ENCODE measurements around the gene IL10RA.

The IL10RA gene

GRCh38 chr11:117980280-117980679 lies 5.9 kb upstream of the IL10RA start:
- no peak overlapping the region for H3K4me3 ChIP-seq (ENCODE audit: control insufficient read depth, low read depth, low read length)
- TF ChIP-seq CTCF (IDR thresholded peaks at IDR 0.05; ENCODE audit: control insufficient read depth, insufficient read depth, low read depth, low read length, missing control alignments), result no peak
- DNase-seq (ENCODE audit: low read depth), result no peak

- H3K4me3 ChIP-seq (ENCODE audit: control insufficient read depth, low read depth, low read length), result no peak overlapping the region
- DNase-seq (ENCODE audit: low read depth), result no peak
- no peak for TF ChIP-seq CTCF (IDR thresholded peaks at IDR 0.05; ENCODE audit: control insufficient read depth, insufficient read depth, low read depth, low read length, missing control alignments)
Observed at GRCh38 chr11:117980720-117981119, 5.5 kb upstream of the IL10RA start.

- no peak for TF ChIP-seq CTCF (IDR thresholded peaks at IDR 0.05; ENCODE audit: control insufficient read depth, insufficient read depth, low read depth, low read length, missing control alignments)
- no peak overlapping the region for H3K4me3 ChIP-seq (ENCODE audit: control insufficient read depth, low read depth, low read length)
- DNase-seq (ENCODE audit: low read depth), result no peak
Observed at GRCh38 chr11:117983163-117983475, 3.1 kb upstream of the IL10RA start.

- no peak overlapping the region for H3K4me3 ChIP-seq (ENCODE audit: control insufficient read depth, low read depth, low read length)
- DNase-seq (ENCODE audit: low read depth), result no peak
- no peak for TF ChIP-seq CTCF (IDR thresholded peaks at IDR 0.05; ENCODE audit: control insufficient read depth, insufficient read depth, low read depth, low read length, missing control alignments)
Observed at GRCh38 chr11:117984476-117984875, 1.7 kb upstream of the IL10RA start.

GRCh38 chr11:117986981-117987574 lies 884 bp downstream of the IL10RA start:
- no peak overlapping the region for H3K4me3 ChIP-seq (ENCODE audit: control insufficient read depth, low read depth, low read length)
- TF ChIP-seq CTCF (IDR thresholded peaks at IDR 0.05; ENCODE audit: control insufficient read depth, insufficient read depth, low read depth, low read length, missing control alignments), result no peak
- no peak for DNase-seq (ENCODE audit: low read depth)

- TF ChIP-seq CTCF (IDR thresholded peaks at IDR 0.05; ENCODE audit: control insufficient read depth, insufficient read depth, low read depth, low read length, missing control alignments), result no peak
- no peak overlapping the region for H3K4me3 ChIP-seq (ENCODE audit: control insufficient read depth, low read depth, low read length)
- no peak for DNase-seq (ENCODE audit: low read depth)
Observed at GRCh38 chr11:117989351-117990102, 3.3 kb downstream of the IL10RA start.
